HepG2 (cell line): ENCODE data around the gene UBXN2A. TPM values are rescaled to one million over a fixed set of nuclear protein-coding genes. Genes with fewer than 3 reads are reported as not detected.

Experiments
- ARID2 ChIP-seq: sonication (generic); formaldehyde crosslinking; IDR thresholded peaks from 2 replicates; pipeline ENCODE4 v1.8.1; 2022; ENCODE audit warnings: mild to moderate bottlenecking, missing genetic modification reagents, borderline replicate concordance
- ATF4 ChIP-seq, 2 experiments: fragments of 450-650 bp in 1 of 2; sonication (generic) in 1 of 2; formaldehyde crosslinking; IDR thresholded peaks; 2 replicates each; pipeline versions ENCODE4 v1.5.0 to v1.8.0; 2020 to 2022; ENCODE audit warnings: mild to moderate bottlenecking in 1 of 2, missing genetic modification reagents in 1 of 2
- DZIP1 ChIP-seq: sonication (generic); formaldehyde crosslinking; IDR thresholded peaks from 2 replicates; pipeline ENCODE4 v1.5.0; 2020; ENCODE audit warnings: mild to moderate bottlenecking, missing genetic modification reagents
- HDAC6 ChIP-seq: fragments of 200-600 bp; sonication (generic); IDR thresholded peaks from 2 replicates; pipeline ENCODE4 v1.7.0; 2017; ENCODE audit warnings: mild to moderate bottlenecking, antibody characterized with exemption, low read length, low read depth
- HES4 ChIP-seq: sonication (generic); formaldehyde crosslinking; IDR thresholded peaks from 2 replicates; pipeline ENCODE4 v1.9.0; 2021; ENCODE audit warnings: mild to moderate bottlenecking, missing genetic modification reagents, borderline replicate concordance
- HMG20A ChIP-seq: IDR thresholded peaks from 2 replicates; pipeline ENCODE4 v1.6.1; 2016; ENCODE audit warnings: borderline replicate concordance
- MTF1 ChIP-seq: sonication (generic); formaldehyde crosslinking; IDR thresholded peaks from 2 replicates; pipeline ENCODE4 v1.5.0; 2020; ENCODE audit warnings: missing genetic modification reagents
- NFRKB ChIP-seq: fragments of 450-650 bp; IDR thresholded peaks from 2 replicates; pipeline ENCODE4 v1.6.1; 2017
- TSC22D2 ChIP-seq: sonication (generic); formaldehyde crosslinking; IDR thresholded peaks from 2 replicates; pipeline ENCODE4 v1.5.1; 2020; ENCODE audit warnings: missing genetic modification reagents, mild to moderate bottlenecking, borderline replicate concordance
- ZFP62 ChIP-seq: sonication (generic); formaldehyde crosslinking; IDR thresholded peaks from 2 replicates; pipeline ENCODE4 v1.4.0; 2020; ENCODE audit warnings: missing genetic modification reagents
- ZKSCAN8 ChIP-seq: IDR thresholded peaks from 2 replicates; pipeline ENCODE4 v1.6.1; 2016; ENCODE audit warnings: borderline replicate concordance, missing genetic modification reagents, missing compliant biosample characterization
- ZNF10 ChIP-seq: sonication (generic); formaldehyde crosslinking; IDR thresholded peaks from 2 replicates; pipeline ENCODE4 v1.4.0; 2020; ENCODE audit warnings: mild to moderate bottlenecking, low read depth, missing genetic modification reagents, borderline replicate concordance
- ZNF234 ChIP-seq: sonication (generic); formaldehyde crosslinking; conservative IDR thresholded peaks from 2 replicates; pipeline ENCODE4 v1.5.1; 2020; ENCODE audit warnings: mild to moderate bottlenecking, missing genetic modification reagents
- ZNF350 ChIP-seq: sonication (generic); formaldehyde crosslinking; IDR thresholded peaks from 2 replicates; pipeline ENCODE4 v1.4.0; 2020; ENCODE audit warnings: mild to moderate bottlenecking, low read depth, missing genetic modification reagents, borderline replicate concordance
- ZNF563 ChIP-seq: sonication (generic); formaldehyde crosslinking; IDR thresholded peaks from 2 replicates; pipeline ENCODE4 v1.8.0; 2022; ENCODE audit warnings: mild to moderate bottlenecking, moderate library complexity, missing genetic modification reagents
- ZNF737 ChIP-seq: sonication (generic); formaldehyde crosslinking; IDR thresholded peaks from 2 replicates; pipeline ENCODE4 v1.5.0; 2020; ENCODE audit warnings: missing genetic modification reagents, mild to moderate bottlenecking, borderline replicate concordance
- polyA plus RNA-seq, 8 experiments: library from polyadenylated mRNA; depleted of rRNA in 3 of 8; stranded (reverse) in 7 of 8; unstranded in 1 of 8; fragments of >200 nt; fragmentation: Illumina TruSeq in 4 of 8; extraction: Trizol in 4 of 8; gene quantifications; 2 replicates each; pipeline versions ENCODE4 v1.2.1 to v1.2.3, GENCODE V29; 2011 to 2016; ENCODE audit warnings: low read depth in 4 of 8, missing spikeins in 1 of 8, mixed read lengths in 1 of 8; ENCODE audit not compliant: insufficient read depth in 1 of 8
- total RNA-seq, 5 experiments: library from RNA; depleted of rRNA; stranded (reverse); fragments of >200 nt; fragmentation: Illumina TruSeq; extraction: Trizol; gene quantifications; 2 replicates each; pipeline ENCODE4 v1.2.3, GENCODE V29; 2016; ENCODE audit warnings: low read depth in 1 of 5
- TF ChIP-seq, protein P1 (sequence below): sonication (generic); formaldehyde crosslinking; IDR thresholded peaks from 2 replicates; pipeline ENCODE4 v1.4.0; 2020; ENCODE audit warnings: mild to moderate bottlenecking, missing genetic modification reagents
- TF ChIP-seq, protein P2 (sequence below): sonication (generic); formaldehyde crosslinking; IDR thresholded peaks from 2 replicates; pipeline ENCODE4 v1.4.0; 2020; ENCODE audit warnings: missing genetic modification reagents

The UBXN2A gene
- total and polyA plus RNA-seq, 2 of the 13 experiments (the other 11 are each of a cell fraction or from before 2014, with no cell fraction given) = 8.3 to 20.9 TPM

DNA sequence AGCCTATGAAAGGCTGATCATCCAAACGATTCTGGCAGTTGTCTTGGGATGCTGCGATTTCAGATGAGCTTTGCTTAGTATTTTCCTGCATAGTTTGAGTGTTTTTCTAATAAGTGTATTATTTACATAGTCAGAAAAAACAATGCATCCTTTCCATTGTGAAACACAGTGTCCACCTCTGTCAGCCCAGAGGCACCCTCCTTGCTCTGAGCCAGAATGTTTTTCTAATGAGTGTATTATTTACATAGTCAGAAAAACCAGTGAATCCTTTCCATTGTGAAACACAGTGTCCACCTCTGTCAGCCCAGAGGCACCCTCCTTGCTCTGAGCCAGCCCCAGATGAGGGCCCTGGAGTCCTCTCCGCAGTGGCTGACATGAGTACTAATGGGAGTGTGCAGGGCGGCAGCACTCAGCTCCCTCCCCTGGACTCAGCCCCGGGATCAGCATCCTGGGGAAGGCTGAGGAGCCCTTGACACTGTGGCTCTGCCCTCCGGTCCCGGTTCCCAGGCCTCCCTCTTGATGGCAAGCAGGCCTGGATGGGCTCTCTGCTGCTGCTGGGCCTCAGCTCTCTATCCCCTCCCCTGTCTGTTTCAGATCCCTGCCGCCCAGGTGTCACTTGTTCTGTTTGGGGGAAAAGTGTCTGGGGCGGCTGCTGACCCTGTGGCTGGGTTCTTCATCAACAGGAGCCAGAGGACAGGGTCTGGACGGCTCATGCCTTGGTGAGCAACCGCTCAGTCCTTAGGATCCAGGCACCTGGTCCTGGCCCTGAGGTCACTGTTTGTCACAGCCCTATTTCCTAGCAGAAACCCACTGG, 75.5 kb downstream of the UBXN2A start (continued):
- TF ChIP-seq ATF4 (CRISPR knock-in tag; IDR thresholded peaks at IDR 0.05) (peak in 1 of 2 experiments; percentile 69; a peak in 1 of 4 replicates), MTF1 (CRISPR knock-in tag) (no peak), ARID2 (CRISPR knock-in tag) (0 out of 2 replicates have a peak, but pooled peaks have one; percentile 16), ZNF10 (CRISPR knock-in tag) (no peak), ZNF563 (no peak), TSC22D2 (CRISPR knock-in tag) (no peak), NFRKB (no peak), HDAC6 (no peak), ZFP62 (no peak), HES4 (no peak), ZKSCAN8 (peak; percentile 80; the same call in 1 of the 2 replicates), DZIP1 (no peak), HMG20A (peak; percentile 90; the same call in 1 of the 2 replicates), ZNF737 (CRISPR knock-in tag) (no peak), ZNF234 (no peak), ZNF350 (peak; percentile 73; the same call in 1 of the 2 replicates)
- TF ChIP-seq, protein P1, sequence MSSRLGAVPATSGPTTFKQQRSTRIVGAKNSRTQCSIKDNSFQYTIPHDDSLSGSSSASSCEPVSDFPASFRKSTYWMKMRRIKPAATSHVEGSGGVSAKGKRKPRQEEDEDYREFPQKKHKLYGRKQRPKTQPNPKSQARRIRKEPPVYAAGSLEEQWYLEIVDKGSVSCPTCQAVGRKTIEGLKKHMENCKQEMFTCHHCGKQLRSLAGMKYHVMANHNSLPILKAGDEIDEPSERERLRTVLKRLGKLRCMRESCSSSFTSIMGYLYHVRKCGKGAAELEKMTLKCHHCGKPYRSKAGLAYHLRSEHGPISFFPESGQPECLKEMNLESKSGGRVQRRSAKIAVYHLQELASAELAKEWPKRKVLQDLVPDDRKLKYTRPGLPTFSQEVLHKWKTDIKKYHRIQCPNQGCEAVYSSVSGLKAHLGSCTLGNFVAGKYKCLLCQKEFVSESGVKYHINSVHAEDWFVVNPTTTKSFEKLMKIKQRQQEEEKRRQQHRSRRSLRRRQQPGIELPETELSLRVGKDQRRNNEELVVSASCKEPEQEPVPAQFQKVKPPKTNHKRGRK (CRISPR knock-in tag) = no peak
- TF ChIP-seq, protein P2, sequence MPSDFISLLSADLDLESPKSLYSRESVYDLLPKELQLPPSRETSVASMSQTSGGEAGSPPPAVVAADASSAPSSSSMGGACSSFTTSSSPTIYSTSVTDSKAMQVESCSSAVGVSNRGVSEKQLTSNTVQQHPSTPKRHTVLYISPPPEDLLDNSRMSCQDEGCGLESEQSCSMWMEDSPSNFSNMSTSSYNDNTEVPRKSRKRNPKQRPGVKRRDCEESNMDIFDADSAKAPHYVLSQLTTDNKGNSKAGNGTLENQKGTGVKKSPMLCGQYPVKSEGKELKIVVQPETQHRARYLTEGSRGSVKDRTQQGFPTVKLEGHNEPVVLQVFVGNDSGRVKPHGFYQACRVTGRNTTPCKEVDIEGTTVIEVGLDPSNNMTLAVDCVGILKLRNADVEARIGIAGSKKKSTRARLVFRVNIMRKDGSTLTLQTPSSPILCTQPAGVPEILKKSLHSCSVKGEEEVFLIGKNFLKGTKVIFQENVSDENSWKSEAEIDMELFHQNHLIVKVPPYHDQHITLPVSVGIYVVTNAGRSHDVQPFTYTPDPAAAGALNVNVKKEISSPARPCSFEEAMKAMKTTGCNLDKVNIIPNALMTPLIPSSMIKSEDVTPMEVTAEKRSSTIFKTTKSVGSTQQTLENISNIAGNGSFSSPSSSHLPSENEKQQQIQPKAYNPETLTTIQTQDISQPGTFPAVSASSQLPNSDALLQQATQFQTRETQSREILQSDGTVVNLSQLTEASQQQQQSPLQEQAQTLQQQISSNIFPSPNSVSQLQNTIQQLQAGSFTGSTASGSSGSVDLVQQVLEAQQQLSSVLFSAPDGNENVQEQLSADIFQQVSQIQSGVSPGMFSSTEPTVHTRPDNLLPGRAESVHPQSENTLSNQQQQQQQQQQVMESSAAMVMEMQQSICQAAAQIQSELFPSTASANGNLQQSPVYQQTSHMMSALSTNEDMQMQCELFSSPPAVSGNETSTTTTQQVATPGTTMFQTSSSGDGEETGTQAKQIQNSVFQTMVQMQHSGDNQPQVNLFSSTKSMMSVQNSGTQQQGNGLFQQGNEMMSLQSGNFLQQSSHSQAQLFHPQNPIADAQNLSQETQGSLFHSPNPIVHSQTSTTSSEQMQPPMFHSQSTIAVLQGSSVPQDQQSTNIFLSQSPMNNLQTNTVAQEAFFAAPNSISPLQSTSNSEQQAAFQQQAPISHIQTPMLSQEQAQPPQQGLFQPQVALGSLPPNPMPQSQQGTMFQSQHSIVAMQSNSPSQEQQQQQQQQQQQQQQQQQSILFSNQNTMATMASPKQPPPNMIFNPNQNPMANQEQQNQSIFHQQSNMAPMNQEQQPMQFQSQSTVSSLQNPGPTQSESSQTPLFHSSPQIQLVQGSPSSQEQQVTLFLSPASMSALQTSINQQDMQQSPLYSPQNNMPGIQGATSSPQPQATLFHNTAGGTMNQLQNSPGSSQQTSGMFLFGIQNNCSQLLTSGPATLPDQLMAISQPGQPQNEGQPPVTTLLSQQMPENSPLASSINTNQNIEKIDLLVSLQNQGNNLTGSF (CRISPR knock-in tag) = no peak
